H1 (cell line): Measurements from ENCODE around the gene IRF2BP2. TPM values are rescaled to one million over a fixed set of nuclear protein-coding genes. Genes with fewer than 3 reads are reported as not detected.

Experiments used
- CBX8 ChIP-seq: fragments of 300-800, 300-1000 bp; sonication (generic); IDR thresholded peaks from 2 replicates; pipeline ENCODE4 v1.7.1; 2016; ENCODE audit warnings: low read depth, low read length, borderline replicate concordance
- EGR1 ChIP-seq: IDR thresholded peaks from 2 replicates; pipeline ENCODE4 v1.6.1; 2011; ENCODE audit warnings: low read depth, low read length, borderline replicate concordance
- JUND ChIP-seq: IDR thresholded peaks from 2 replicates; pipeline ENCODE4 v1.6.1; 2011; ENCODE audit warnings: mild to moderate bottlenecking, improper control_type of control experiment, low read length
- NRF1 ChIP-seq: IDR thresholded peaks from 2 replicates; pipeline ENCODE4 v1.6.1; 2011; ENCODE audit warnings: mild to moderate bottlenecking, low read depth, low read length, improper control_type of control experiment
- PHF8 ChIP-seq: fragments of 200-600 bp; sonication (generic); conservative IDR thresholded peaks from 2 replicates; pipeline ENCODE4 v1.7.1; 2012; ENCODE audit warnings: low read depth, mild to moderate bottlenecking, inconsistent platforms, low read length, moderate library complexity
- RAD21 ChIP-seq, 2 experiments: IDR thresholded peaks in 1 of 2; conservative IDR thresholded peaks in 1 of 2; 2 replicates each; pipeline ENCODE4 v1.6.1; 2011; ENCODE audit warnings: low read depth in 2 of 2, low read length in 2 of 2, improper control_type of control experiment in 1 of 2, inconsistent platforms in 1 of 2, mild to moderate bottlenecking in 1 of 2, moderate library complexity in 1 of 2
- RFX5 ChIP-seq: IDR thresholded peaks from 2 replicates; pipeline ENCODE4 v1.6.1; 2011; ENCODE audit warnings: low read depth, low read length, improper control_type of control experiment, borderline replicate concordance
- SP4 ChIP-seq: IDR thresholded peaks from 2 replicates; pipeline ENCODE4 v1.6.1; 2012; ENCODE audit warnings: low read length, inconsistent platforms
- TAF7 ChIP-seq: optimal IDR thresholded peaks from 2 replicates; pipeline ENCODE3; 2011; ENCODE audit warnings: low read depth, mild to moderate bottlenecking, inconsistent platforms, low read length, moderate library complexity, borderline replicate concordance
- polyA plus RNA-seq, 7 experiments: library from polyadenylated mRNA; depleted of rRNA in 3 of 7; stranded (reverse) in 5 of 7; unstranded in 2 of 7; fragments of >200 nt in 5 of 7; fragments of 200-250 nt in 2 of 7; gene quantifications; 1 replicate in 5 of 7; 2 replicates in 1 of 7; 4 replicates in 1 of 7; pipeline versions ENCODE4 v1.2.1 to v1.2.3, GENCODE V29; 2011 to 2013; ENCODE audit warnings: missing spikeins in 2 of 7, mixed read lengths in 2 of 7
- total RNA-seq: library from RNA; stranded (reverse); fragmentation: NEBNext Ultra II Directional; extraction: Animal tissue kit (Norgen Biotek cat#: 25700); gene quantifications from 2 replicates; pipeline ENCODE4 v1.2.1, GENCODE V29; 2021

IRF2BP2 gene
- total and polyA plus RNA-seq, 2 of the 8 experiments (the other 6 are each of a cell fraction or from before 2014, with no cell fraction given): 24.9 to 67.5 TPM

GRCh38 chr1:234603221-234604204, 6.5 kb downstream of the IRF2BP2 start (continued):
- TF ChIP-seq RAD21 (IDR thresholded peaks at IDR 0.05 in 1 of 2, conservative IDR thresholded peaks at IDR 0.05 in 1 of 2; ENCODE audit: low read depth in 2 of 2, low read length in 2 of 2): no peak
- TF ChIP-seq RFX5: no peak
- no peak for TF ChIP-seq NRF1
- no peak for TF ChIP-seq EGR1
- no peak for TF ChIP-seq JUND
- TF ChIP-seq TAF7: no peak
- no peak for TF ChIP-seq SP4
- no peak for TF ChIP-seq PHF8
- TF ChIP-seq CBX8: no peak
